ENCODE measurements around the gene SBK3. TPM values are rescaled to one million over a fixed set of nuclear protein-coding genes. Genes with fewer than 3 reads are reported as not detected.
A peak's percentile ranks its signal among the peaks of the same experiment; 100 is the strongest.

The SBK3 gene
- total RNA-seq, 1 donor from 2014 or later: 6.7 TPM

GRCh38 chr19:55527197-55528029 is 17.9 kb downstream of the SBK3 start:
- intact Hi-C loops (cut with DNase I): loop anchor here (5.0 kb wide), 1 partner anchor 35 kb away; no protein-coding TSS in a partner anchor
- no peak for DNase-seq (ENCODE audit: low spot score)

- DNase-seq (ENCODE audit: low spot score): no peak
- intact Hi-C loops (cut with DNase I): loop anchor here (5.0 kb wide), 1 partner anchor 36 kb away; no protein-coding TSS in a partner anchor
Measured at GRCh38 chr19:55526216-55527196, 18.8 kb downstream of the SBK3 start.

DNA sequence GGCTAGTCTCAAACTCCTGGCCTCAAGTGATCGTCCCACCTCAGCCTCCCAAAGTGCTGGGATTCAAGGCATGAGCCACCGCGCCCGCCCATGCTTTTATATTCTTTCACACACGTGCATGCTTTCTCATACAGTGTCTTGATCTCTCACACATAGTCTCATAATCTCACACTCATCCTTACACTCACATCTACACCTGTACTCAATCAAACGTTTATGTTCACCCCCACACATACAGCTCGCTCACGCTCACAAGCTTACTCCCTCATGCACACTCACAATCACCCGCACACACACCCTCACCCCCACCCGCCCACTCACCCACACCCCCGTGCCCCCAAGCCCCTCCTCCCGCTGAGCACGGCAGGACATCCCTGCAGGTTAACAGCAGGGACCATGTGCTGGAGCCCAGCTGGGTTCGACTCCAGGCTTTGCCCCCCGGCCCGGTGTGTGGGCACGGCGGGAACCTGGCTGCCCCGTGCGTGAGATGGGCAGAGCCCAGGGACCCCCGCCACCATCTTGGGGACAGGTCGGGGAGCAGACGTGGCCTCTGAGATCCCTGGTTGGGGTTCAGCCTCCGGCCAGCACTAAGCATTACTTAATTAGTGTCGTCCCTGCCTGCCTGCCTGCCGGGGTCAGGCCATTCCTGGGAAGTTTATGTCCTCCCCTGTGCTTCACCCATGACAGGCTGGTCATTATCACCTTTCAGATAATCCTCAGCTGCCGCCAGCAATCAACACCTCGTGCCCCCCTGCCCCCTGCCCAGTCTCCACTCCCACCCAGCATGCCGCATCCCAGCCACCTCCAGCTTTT is 19.8 kb downstream of the SBK3 start:
- no peak for DNase-seq (ENCODE audit: low spot score)
- intact Hi-C loops (cut with DNase I): loop anchor here (5.0 kb wide), 1 partner anchor 37 kb away; no protein-coding TSS in a partner anchor

DNA sequence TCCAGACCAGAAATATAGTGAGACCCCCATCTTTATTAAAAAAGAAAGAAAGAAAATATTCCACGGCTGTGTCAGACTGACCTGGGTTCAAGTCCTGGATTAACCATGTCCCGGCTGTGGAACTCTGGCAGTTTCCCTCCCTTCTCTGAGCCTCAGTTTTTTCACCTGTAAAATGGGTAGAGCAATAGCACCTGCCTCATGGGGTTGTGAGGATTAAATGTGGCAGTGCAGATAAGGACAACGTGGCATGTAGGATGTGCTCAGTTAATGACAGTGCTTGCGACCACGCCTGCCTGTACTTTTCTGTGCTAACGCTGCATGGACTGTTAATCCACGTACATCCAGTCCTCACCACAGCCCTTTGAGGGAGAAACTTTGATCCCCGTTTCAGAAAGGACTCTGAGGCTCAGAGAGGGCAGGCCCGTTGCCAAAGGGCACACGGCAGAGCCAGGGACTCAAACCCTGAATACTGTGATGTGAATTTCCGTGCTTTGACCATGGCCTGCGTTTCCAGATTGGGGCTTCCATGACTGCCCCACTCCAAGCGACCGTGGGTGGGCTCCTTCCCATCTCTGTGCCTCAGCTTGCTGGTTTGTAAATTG is 24.6 kb downstream of the SBK3 start:
- no peak for DNase-seq (ENCODE audit: low spot score)
- intact Hi-C loops (cut with DNase I): no loop called here

DNA sequence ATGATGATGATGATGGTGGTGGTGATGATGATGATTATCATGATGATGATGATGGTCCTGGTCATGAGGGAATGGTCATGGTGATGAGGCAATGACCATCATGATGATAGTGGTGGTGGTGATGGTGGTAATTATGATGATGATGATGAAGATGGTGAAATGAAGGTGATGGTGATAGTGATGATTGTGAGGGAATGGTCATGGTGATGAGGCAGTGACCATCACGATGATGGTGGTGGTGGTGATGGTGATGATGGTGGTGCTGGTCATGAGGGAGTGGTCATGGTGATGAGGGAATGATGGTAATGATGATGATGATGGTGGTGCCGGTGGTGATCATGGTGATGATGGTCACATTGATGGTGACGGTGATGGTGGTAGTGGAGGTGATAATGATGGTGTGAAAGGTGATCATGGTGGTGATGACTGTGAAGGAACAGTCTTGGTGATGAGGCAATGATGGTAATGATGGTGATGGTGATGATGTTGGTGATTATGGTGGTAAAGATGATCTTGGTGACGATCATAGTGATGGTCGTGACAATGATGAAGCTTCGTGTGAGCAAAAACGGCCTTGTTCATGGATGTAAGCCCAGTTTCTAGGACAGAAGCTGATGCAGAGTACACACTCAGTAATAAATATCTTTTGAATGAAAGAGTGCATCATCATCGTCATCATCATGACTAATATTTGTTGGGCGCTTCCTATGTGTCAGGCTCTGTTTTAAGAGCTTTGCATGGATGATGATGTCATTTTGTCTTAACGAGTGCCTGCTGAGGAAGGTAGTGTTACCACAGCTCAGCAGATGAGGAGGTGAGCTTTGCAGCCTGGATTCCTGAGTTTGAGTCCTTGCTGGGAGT is 25.7 kb downstream of the SBK3 start:
- no peak for DNase-seq (ENCODE audit: low spot score)
- intact Hi-C loops (cut with DNase I): loop anchor here (5.0 kb wide), 1 partner anchor 63 kb away; the partner anchor contains the start of gene ZNF579

- intact Hi-C loops (cut with DNase I): loop anchor here (1.0 to 5.0 kb wide), 4 partner anchors 65 to 115 kb away; partner anchors contain the start of genes FIZ1 and ZNF579
- DNase-seq (ENCODE audit: low spot score): peak; percentile 98
Measured at GRCh38 chr19:55516878-55517620, 28.3 kb downstream of the SBK3 start.

DNA sequence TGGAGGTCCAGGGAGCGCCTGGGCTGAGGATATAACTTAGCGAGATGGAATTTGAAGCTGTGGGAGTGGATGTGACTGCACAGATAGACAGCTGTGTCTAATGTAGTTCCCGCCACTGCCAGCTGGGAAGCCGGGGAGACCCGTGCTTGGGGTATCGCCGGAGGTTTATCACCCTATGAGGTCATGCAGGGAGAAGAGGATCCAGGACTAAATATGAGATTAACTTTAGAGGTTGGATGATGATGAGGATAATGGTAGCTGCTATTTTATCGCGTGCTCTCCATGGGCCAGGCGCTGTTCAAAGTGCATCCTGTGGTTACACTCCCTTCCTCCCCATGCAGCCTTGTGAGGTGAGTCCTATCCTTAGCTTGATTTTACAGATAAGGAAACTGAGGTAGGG is 37.2 kb downstream of the SBK3 start:
- no peak for DNase-seq (ENCODE audit: low spot score)
- intact Hi-C loops (cut with DNase I): no loop called here

DNA sequence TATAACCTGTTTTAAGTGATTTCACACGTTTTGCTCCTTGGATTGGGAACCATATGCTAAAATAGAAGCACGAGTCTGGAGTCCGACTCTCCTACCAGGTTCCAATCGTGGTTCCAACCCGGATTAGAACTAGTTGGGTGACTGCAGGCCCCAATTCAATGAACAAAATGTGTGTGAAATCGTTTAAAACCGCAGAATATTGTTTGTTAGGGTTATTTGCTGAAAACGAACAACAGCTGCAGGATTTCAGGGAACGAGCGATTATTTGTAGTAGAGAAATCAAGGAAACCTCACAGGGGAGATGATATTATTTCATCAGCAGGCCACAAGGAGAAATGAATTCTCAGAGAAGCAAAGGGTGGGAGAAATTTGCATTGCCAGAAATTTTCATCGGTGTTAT is 40.4 kb downstream of the SBK3 start:
- DNase-seq (ENCODE audit: low spot score): no peak
- intact Hi-C loops (cut with DNase I): loop anchor here (1.0 kb wide), 1 partner anchor 38 kb away; no protein-coding TSS in a partner anchor

GRCh38 chr19:55504252-55504603 is 41.1 kb downstream of the SBK3 start:
- intact Hi-C loops (cut with DNase I): loop anchor here (1.0 kb wide), 1 partner anchor 37 kb away; no protein-coding TSS in a partner anchor
- no peak for DNase-seq (ENCODE audit: low spot score)

- DNase-seq (ENCODE audit: low spot score): peak; percentile 96
- intact Hi-C loops (cut with DNase I): loop anchor here (1.0 kb wide), 1 partner anchor 36 kb away; no protein-coding TSS in a partner anchor
Measured at GRCh38 chr19:55503502-55504251, 41.7 kb downstream of the SBK3 start.

DNA sequence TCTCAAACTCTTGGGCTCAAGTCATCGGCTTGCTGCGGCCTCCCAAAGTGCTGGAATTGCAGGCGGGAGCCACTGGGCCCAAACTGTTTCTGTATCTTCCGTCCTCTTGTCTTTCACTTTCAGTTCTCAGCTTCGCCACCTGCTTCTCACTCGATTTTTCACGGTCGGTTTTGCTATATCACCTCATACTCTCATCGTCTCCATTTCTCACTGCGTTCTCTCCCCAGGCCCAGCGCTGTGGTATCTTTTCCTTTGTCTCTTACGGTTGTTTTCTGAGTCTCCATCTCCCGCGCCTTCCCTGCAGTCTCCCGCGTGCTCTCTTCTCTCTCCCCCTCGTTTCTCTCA is 42.2 kb downstream of the SBK3 start:
- no peak for DNase-seq (ENCODE audit: low spot score)
- intact Hi-C loops (cut with DNase I): no loop called here

- intact Hi-C loops (cut with DNase I): no loop called here
- no peak for DNase-seq (ENCODE audit: low spot score)
Measured at GRCh38 chr19:55502197-55502952, 43.0 kb downstream of the SBK3 start.

GRCh38 chr19:55500368-55500952 is 44.9 kb downstream of the SBK3 start:
- intact Hi-C loops (cut with DNase I): no loop called here
- DNase-seq (ENCODE audit: low spot score): no peak

DNA sequence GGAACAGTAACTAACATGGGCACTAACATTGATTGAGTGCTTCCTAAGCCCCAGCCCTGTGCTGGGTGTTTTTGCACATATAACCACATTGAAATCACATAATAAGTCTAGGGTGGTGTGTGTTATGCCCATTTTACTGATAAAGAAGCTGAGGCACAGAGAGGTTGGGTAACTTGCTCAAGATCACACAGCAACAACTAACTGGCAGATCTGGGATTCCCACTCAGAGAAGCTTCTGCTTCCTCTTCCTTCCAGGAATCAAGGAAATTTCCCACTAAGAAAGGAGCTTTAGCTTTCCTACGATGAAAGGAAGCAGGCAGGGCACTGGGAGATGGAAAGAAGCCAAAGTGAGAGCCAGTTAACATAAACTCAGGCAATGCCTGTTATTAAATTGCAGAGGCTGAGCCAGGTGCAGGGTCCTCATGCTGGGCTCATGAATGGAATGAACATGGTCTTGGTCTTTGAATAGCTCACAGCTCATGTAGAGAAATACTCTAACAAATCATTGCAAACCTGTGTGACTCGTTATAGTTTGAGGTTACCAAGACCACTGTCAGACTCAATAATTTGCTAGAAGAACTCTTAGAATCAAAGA is 47.0 kb downstream of the SBK3 start:
- no peak for DNase-seq (ENCODE audit: low spot score)
- intact Hi-C loops (cut with DNase I): no loop called here

- DNase-seq (ENCODE audit: low spot score): no peak
- intact Hi-C loops (cut with DNase I): no loop called here
Measured at GRCh38 chr19:55497763-55498162, 47.6 kb downstream of the SBK3 start.
